ENCODE measurements around the gene NLE1. TPM values are rescaled to one million over a fixed set of nuclear protein-coding genes. Genes with fewer than 3 reads are reported as not detected.
"Not testable (repeated sequence)": the region's sequence is repeated elsewhere in the genome, so short reads cannot be mapped to it uniquely, and the experiment has no call there.

Gene NLE1
- total RNA-seq, 3 donors from 2014 or later = 15.2 to 32.1 (median 18.2) TPM

DNA sequence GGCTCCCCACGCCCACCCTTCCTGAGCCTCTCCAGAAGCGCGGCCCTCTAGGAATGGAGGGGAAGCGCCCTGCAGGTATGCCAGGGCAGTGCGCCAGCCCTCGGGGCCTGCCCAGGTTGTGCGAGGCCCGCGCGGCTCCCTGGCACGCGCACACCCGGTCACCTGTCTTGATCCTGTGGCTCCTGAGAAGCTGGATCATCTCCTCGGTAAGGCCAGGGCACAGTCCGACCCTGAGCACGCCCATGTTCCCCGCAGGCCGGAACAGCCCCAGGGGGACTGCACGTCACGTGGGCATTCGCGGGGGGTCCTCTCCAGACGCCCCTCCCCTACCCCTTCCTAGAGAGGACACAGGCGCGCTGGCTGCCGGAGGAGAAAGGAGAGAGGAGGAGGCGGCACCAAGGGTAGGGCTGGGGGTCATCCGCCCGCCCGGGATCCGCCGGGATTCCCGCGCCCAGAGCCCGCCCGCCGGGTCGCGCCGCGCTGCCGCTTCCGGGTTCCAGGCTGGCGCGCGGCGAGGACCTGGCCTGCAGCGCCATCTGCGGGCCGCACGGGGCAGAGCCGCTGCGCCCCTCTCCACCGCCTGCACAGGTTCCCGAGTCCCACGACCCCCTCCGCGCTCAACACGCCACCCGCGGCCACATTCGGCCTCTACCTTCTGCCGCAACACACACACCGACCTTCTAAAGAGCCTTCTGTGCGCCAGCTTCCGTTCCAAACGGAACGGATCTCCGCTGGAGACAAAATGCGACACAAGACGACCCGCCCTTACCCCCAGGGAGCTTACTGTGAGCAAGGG is 22.5 kb downstream of the NLE1 start, which contains the start of gene RAD51D:
TSS of gene RAD51D (minus strand) at position 491 of the 796 bp plus-strand sequence. CDS start at position 244, 247 bp downstream.
- H3K27ac ChIP-seq = peak within 1 kb of the TSS; percentile 64 to 78
- intact Hi-C loops (cut with DNase I; ENCODE audit: low total_unique reads) = loop anchor here (10.0 kb wide), 1 partner anchor 575 kb away; no protein-coding TSS in a partner anchor
- H3K4me3 ChIP-seq = peak within 1 kb of the TSS; percentile 72 to 83 (median 74)
- TF ChIP-seq CTCF (IDR thresholded peaks at IDR 0.05) (peak; percentile 46 to 94 (median 61)), POLR2AphosphoS5 (IDR thresholded peaks at IDR 0.05) (peak in 2 of 3 donors; percentile 46 to 64), POLR2A (IDR thresholded peaks at IDR 0.05) (no peak)
- peak; percentile 42 to 70 for DNase-seq (ENCODE audit: low spot score in 2 of 2)
- no peaks in the 10 kb centered on the region for H3K4me1 ChIP-seq
- no peaks in the 10 kb centered on the region for H3K36me3 ChIP-seq
- H3K27me3 ChIP-seq = no peaks in the 10 kb centered on the region
- H3K9me3 ChIP-seq = no peaks in the 10 kb centered on the region

DNA sequence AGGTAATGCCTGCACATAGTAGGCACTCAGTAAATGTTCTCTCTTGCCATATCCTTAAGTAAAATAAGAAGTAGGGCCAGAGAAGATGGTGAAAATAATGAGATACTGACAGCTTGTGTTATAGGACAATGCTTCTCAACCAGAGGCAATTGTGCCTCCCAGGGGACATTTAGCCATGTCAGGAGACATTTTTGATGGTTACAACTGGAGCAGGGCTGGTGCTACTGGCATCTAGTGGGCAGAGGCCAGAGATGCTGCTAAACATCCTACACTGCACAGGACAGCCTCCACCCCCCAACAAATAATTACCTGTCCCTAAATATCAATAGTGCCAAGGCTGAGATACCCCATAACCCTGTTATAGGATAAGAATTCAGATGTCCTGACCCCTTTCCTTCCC is 24.1 kb downstream of the NLE1 start:
- H3K36me3 ChIP-seq = no peaks in the 10 kb centered on the region
- no peaks in the 10 kb centered on the region for H3K4me1 ChIP-seq
- no peaks in the 10 kb centered on the region for H3K27me3 ChIP-seq
- no peak overlapping the region for H3K27ac ChIP-seq
- TF ChIP-seq CTCF (IDR thresholded peaks at IDR 0.05) = no peak
- no peak for TF ChIP-seq POLR2AphosphoS5 (IDR thresholded peaks at IDR 0.05)
- no peak for TF ChIP-seq POLR2A (IDR thresholded peaks at IDR 0.05)
- H3K4me3 ChIP-seq = no peak overlapping the region
- H3K9me3 ChIP-seq = no peaks in the 10 kb centered on the region
- intact Hi-C loops (cut with DNase I; ENCODE audit: low total_unique reads) = loop anchor here (10.0 kb wide), 1 partner anchor 573 kb away; no protein-coding TSS in a partner anchor
- DNase-seq (ENCODE audit: low spot score in 2 of 2) = no peak

DNA sequence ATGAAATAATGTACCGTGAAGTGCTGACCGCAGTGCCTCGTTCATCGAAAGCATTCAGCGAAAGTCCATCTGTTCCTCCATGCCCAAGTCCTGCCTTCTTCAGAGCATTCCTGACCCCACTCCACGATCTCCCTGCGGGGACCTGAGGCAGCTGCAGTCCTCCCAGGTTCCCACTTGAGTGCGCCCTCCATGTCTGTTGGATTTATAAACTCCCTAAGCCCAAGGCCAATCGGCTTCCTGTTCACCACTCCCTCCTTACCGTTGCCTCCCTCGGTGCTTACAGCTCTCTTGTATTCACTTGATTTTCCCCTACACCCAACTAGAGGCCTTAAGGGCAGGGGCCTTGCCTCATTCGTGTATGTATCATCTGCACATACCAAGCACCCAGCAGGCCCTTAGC is 25.3 kb downstream of the NLE1 start:
- no peaks in the 10 kb centered on the region for H3K27me3 ChIP-seq
- no peak overlapping the region for H3K4me3 ChIP-seq
- no peak for DNase-seq (ENCODE audit: low spot score in 2 of 2)
- no peaks in the 10 kb centered on the region for H3K9me3 ChIP-seq
- intact Hi-C loops (cut with DNase I; ENCODE audit: low total_unique reads) = loop anchor here (10.0 kb wide), 1 partner anchor 572 kb away; no protein-coding TSS in a partner anchor
- H3K27ac ChIP-seq = no peak overlapping the region
- TF ChIP-seq POLR2A (IDR thresholded peaks at IDR 0.05) (no peak), CTCF (IDR thresholded peaks at IDR 0.05) (no peak), POLR2AphosphoS5 (IDR thresholded peaks at IDR 0.05) (no peak)
- H3K4me1 ChIP-seq = no peaks in the 10 kb centered on the region
- no peaks in the 10 kb centered on the region for H3K36me3 ChIP-seq

GRCh38 chr17:35110791-35111190 is 31.3 kb downstream of the NLE1 start:
- not testable (repeated sequence) for H3K27ac ChIP-seq
- intact Hi-C loops (cut with DNase I; ENCODE audit: low total_unique reads) = loop anchor here (10.0 kb wide), 1 partner anchor 566 kb away; no protein-coding TSS in a partner anchor

GRCh38 chr17:35104844-35105450 is 37.2 kb downstream of the NLE1 start:
- no peak overlapping the region for H3K4me3 ChIP-seq
- H3K27me3 ChIP-seq = no peaks in the 10 kb centered on the region
- no peaks in the 10 kb centered on the region for H3K9me3 ChIP-seq
- H3K4me1 ChIP-seq = no peaks in the 10 kb centered on the region
- no peak overlapping the region for H3K27ac ChIP-seq
- TF ChIP-seq POLR2AphosphoS5 (IDR thresholded peaks at IDR 0.05) (no peak), CTCF (IDR thresholded peaks at IDR 0.05) (no peak), POLR2A (IDR thresholded peaks at IDR 0.05) (no peak)
- intact Hi-C loops (cut with DNase I; ENCODE audit: low total_unique reads) = no loop called here
- no peak for DNase-seq (ENCODE audit: low spot score in 2 of 2)
- no peaks in the 10 kb centered on the region for H3K36me3 ChIP-seq

More at GRCh38 chr17:35110791-35111190, 31.3 kb downstream of the NLE1 start:
- H3K9me3 ChIP-seq; H3K36me3 ChIP-seq; H3K27me3 ChIP-seq; DNase-seq (ENCODE audit: low spot score in 2 of 2); H3K4me1 ChIP-seq; H3K4me3 ChIP-seq: not testable (repeated sequence)

Measured in breast epithelium (tissue), 4 donors.